GM13976 (cell line): ENCODE data around the gene SLX4.
"Not testable (repeated sequence)": the region's sequence is repeated elsewhere in the genome, so short reads cannot be mapped to it uniquely, and the experiment has no call there.

ENCODE experiments used
- DNase-seq: peaks from one replicate; pipeline ENCODE4 v3.0.0; 2012; ENCODE audit warnings: low spot score
- in situ Hi-C: fragments of 300-500 bp; cut with MboI; formaldehyde crosslinking; loops from one replicate; pipeline ENCODE4 v1.12.0; 2022; ENCODE audit warnings: low sequenced_read_pairs, mixed read lengths, inconsistent platforms; ENCODE audit not compliant: unreplicated experiment
- TF ChIP-seq, protein P1 (sequence below): IDR thresholded peaks from 2 replicates; pipeline ENCODE4 v1.5.1; 2012; ENCODE audit warnings: borderline replicate concordance, mild to moderate bottlenecking; ENCODE audit not compliant: insufficient read depth; ENCODE audit errors: extremely low read depth, missing control alignments, control extremely low read depth

The SLX4 gene

DNA sequence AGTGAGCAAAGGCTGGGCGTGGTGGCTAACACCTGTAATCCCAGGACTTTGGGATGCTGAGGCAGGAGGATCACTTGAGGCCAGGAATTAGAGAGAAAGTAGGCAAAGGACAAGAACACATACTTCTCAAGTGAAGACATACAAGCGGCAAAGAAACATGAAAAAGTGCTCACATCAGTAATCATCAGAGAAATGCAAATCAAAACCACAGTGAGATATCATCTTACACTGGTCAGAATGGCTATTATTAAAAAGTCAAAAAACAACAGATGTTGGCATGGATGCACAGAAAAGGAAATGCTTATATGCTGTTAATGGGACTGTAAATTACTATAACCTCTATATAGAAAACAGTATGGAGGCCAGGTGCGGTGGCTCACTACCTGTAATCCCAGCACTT is 12.2 kb upstream of the SLX4 start:
- in situ Hi-C loops = no loop called here
- TF ChIP-seq, protein P1, sequence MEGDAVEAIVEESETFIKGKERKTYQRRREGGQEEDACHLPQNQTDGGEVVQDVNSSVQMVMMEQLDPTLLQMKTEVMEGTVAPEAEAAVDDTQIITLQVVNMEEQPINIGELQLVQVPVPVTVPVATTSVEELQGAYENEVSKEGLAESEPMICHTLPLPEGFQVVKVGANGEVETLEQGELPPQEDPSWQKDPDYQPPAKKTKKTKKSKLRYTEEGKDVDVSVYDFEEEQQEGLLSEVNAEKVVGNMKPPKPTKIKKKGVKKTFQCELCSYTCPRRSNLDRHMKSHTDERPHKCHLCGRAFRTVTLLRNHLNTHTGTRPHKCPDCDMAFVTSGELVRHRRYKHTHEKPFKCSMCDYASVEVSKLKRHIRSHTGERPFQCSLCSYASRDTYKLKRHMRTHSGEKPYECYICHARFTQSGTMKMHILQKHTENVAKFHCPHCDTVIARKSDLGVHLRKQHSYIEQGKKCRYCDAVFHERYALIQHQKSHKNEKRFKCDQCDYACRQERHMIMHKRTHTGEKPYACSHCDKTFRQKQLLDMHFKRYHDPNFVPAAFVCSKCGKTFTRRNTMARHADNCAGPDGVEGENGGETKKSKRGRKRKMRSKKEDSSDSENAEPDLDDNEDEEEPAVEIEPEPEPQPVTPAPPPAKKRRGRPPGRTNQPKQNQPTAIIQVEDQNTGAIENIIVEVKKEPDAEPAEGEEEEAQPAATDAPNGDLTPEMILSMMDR = no peak
- DNase-seq = no peak

DNA sequence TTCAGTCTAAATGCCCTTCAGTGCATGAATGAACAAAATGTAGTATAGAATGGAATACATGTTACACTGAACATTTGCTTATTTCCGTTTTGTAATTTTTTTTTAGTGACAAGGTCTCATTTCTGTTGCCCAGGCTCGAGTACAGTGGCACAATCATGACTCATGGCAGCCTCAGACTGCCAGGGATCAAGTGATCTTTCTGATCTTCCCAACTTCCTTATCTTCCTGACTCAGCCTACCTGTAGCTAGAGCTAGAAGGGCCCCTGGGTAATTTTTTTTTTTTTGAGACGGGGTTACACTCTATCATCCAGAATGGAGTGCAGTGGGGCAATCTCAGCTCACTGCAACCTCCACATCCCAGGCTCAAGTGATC is 7.3 kb upstream of the SLX4 start:
- TF ChIP-seq, protein P1 = no peak
- DNase-seq = no peak
- in situ Hi-C loops = no loop called here

DNA sequence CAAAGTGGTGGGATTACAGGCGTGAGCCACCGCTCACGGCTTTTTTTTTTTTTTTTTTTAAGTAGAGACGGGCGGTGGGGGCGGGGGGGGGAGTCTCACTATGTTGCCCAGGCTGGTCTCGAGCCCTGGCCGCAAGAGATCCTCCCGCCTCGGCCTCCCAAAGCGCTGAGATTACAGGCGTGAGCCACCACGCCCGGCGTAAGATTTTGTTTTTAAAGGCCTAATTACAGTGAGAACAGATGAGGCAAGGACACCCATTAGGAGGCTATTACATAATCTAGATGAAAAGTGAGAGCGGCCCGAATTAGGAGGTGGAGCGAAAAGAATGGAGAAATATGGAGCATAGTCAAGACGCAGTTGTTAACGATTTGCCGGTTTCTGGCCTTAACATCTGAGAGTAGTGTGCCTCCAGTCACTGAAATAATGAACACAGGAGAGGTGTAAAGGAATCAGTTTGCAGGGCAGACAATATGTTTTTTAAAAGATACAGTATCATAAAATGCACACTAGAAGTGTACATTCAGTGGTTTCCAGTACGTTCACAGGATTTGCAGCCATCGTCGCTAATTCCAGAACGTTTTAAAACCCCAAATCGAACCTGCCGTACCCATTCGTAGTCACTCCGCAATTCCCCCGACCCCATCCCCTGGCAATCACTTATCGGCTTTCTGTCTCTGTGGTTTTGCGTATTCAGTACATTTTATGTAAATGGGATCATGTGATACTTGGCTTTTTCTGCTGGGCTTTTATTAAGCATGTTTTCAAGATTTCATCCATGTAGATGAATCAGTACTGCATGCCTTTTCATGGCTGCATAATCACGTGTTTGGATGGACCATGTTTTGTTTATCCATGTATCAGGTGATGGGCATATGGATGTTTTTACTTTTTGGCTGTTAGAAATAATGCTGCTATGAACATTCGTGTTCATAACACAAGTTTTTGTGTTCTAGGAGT is 1.4 kb upstream of the SLX4 start:
- no peak for DNase-seq
- TF ChIP-seq, protein P1 = no peak
- in situ Hi-C loops = no loop called here

DNA sequence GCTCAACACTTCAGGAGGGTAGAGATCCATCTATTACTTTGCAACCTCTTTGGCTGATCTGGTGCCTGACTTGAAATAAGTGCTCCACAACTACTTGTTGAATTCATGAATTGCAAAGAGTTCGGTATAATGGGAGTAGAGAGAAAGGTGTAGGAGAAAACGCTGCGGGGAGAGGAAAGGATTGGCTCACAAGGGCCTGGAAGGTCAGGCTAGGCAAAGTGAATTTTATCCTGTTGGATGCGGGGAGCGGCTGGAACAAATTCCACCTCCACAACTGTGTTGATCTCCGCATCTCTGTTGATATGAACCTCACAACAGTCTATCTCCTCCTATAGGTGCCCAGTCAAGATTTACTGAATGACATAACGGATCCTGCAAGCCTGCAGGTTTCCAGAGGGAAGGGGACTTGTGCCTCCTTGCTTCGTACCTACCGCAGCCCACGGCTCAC is 684 bp downstream of the SLX4 start:
- no peak for DNase-seq
- TF ChIP-seq, protein P1 = no peak
- in situ Hi-C loops = no loop called here

DNA sequence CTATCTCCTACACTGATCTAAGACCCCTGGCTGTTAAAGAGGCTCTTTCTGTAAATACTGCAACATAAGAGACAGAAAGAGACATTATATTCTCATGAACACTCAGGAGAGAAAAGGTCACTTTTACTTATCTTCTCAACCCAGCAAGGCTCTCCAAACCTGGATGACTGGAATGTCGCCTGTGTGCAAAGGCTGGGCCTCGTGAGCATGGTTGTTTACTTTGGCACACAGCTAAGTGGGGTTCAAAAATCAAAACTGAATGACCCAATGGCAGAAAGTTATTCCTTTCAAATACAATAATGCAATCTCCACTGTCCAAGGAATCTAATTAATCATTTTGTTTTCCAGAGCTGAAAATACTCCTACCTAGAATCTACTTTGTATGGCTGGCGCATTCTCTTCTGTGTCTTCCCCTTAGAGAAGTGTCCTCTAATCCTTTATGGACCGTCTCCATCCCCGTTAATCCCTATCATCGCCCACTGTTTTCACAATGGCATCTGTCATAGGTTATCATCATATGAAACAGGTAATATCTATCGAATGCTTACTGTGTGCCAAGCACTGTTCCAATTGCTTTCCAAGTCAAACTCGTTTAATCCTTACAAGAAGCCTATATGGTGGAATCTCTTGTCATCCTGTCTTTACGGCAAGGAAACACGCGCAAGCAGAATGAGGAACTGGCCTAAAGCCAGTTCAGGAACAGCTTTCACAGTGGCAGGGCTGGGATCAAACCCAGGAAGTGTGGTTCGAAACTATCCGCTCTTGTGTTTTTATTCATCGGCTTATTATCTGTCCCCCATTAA is 1.3 kb downstream of the SLX4 start:
- no peak for DNase-seq
- in situ Hi-C loops = no loop called here
- TF ChIP-seq, protein P1 = no peak

DNA sequence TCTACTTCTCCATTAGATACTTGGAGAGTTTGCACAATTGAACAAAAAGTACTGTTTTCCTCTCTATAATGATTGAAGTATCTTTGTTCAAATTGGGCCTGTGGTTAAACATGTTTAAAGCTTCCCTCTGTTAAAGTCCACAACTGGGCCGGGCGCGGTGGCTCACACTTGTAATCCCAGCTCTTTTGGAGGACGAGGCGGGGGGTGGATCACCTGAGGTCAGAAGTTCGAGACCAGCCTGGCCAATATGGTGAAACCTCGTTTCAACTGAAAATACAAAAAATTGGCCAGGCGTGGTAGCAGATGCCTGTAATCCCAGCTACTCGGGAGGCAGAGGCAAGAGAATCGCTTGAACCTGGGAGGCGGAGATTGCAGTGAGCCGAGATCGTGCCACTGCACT is 2.4 kb downstream of the SLX4 start:
- in situ Hi-C loops, DNase-seq: not testable (repeated sequence)

DNA sequence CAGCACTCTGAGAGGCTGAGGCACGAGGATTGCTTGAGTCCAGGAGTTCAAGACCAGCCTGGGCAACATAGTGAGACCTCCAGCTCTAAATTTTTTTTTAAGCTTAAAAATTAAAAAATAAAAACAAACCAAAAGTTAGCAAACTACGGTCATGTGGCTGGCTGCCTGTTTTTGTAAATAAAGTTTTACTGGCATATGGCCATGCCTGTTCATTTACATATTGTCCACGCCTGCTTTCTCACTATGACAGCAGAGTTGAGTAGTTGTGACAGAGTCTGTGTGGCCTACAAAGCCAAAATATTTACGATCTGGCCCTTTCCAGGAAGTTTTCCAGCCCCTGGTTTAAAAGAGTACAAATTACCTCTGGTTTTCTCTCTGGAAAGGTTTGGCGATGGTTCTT is 3.3 kb downstream of the SLX4 start:
- TF ChIP-seq, protein P1 = no peak
- no peak for DNase-seq
- in situ Hi-C loops = no loop called here
